ENCODE data around the gene SH3PXD2B.

Gene SH3PXD2B

GRCh38 chr5:172428224-172429166 lies 25.8 kb downstream of the SH3PXD2B start:
- H3K4me1 ChIP-seq (ENCODE audit: insufficient read depth, low read length): no peaks in the 10 kb centered on the region
- no peaks in the 10 kb centered on the region for H4K20me1 ChIP-seq (ENCODE audit: insufficient read depth, low read length)
- no peak overlapping the region for H3K4me3 ChIP-seq (ENCODE audit: low read depth in 1 of 2, low read length in 2 of 2)
- no peaks in the 10 kb centered on the region for H3K36me3 ChIP-seq (ENCODE audit: insufficient read depth, low read length)
- no peaks in the 10 kb centered on the region for H3K9me3 ChIP-seq (ENCODE audit: insufficient read depth, low read length, severe bottlenecking)
- TF ChIP-seq CTCF (IDR thresholded peaks at IDR 0.05; ENCODE audit: borderline replicate concordance, extremely low read depth, low read length, poor library complexity, severe bottlenecking) (no peak), EZH2 (IDR thresholded peaks at IDR 0.05; ENCODE audit: borderline replicate concordance, low read depth, low read length, severe bottlenecking) (no peak)
- H2AFZ ChIP-seq (ENCODE audit: low read depth, low read length): no peak overlapping the region
- H3K4me2 ChIP-seq (ENCODE audit: insufficient read depth, low read length): no peak overlapping the region
- H3K27ac ChIP-seq (ENCODE audit: low read length): no peak overlapping the region
- H3K79me2 ChIP-seq (ENCODE audit: insufficient read depth, low read length): no peaks in the 10 kb centered on the region
- DNase-seq: no peak
- no peak overlapping the region for H3K9ac ChIP-seq (ENCODE audit: low read depth, low read length)
- ATAC-seq (ENCODE audit: insufficient read depth, low read depth): no peak
- H3K27me3 ChIP-seq (ENCODE audit: insufficient read depth, low read length, poor library complexity): no peaks in the 10 kb centered on the region

GRCh38 chr5:172427202-172427601 lies 27.1 kb downstream of the SH3PXD2B start:
- Histone ChIP-seq H3K27me3 (ENCODE audit: insufficient read depth, low read length, poor library complexity) (no peaks in the 10 kb centered on the region), H3K36me3 (ENCODE audit: insufficient read depth, low read length) (no peaks in the 10 kb centered on the region), H3K27ac (ENCODE audit: low read length) (no peak overlapping the region), H2AFZ (ENCODE audit: low read depth, low read length) (no peak overlapping the region), H3K9ac (ENCODE audit: low read depth, low read length) (no peak overlapping the region), H4K20me1 (ENCODE audit: insufficient read depth, low read length) (no peaks in the 10 kb centered on the region), H3K4me3 (ENCODE audit: low read depth in 1 of 2, low read length in 2 of 2) (no peak overlapping the region), H3K4me1 (ENCODE audit: insufficient read depth, low read length) (no peaks in the 10 kb centered on the region), H3K9me3 (ENCODE audit: insufficient read depth, low read length, severe bottlenecking) (no peaks in the 10 kb centered on the region), H3K79me2 (ENCODE audit: insufficient read depth, low read length) (no peaks in the 10 kb centered on the region), H3K4me2 (ENCODE audit: insufficient read depth, low read length) (no peak overlapping the region)
- ATAC-seq (ENCODE audit: insufficient read depth, low read depth) (no peak), DNase-seq (no peak)
- no peak for TF ChIP-seq CTCF (IDR thresholded peaks at IDR 0.05; ENCODE audit: borderline replicate concordance, extremely low read depth, low read length, poor library complexity, severe bottlenecking)
- no peak for TF ChIP-seq EZH2 (IDR thresholded peaks at IDR 0.05; ENCODE audit: borderline replicate concordance, low read depth, low read length, severe bottlenecking)

- no peaks in the 10 kb centered on the region for H4K20me1 ChIP-seq (ENCODE audit: insufficient read depth, low read length)
- H3K4me2 ChIP-seq (ENCODE audit: insufficient read depth, low read length): no peak overlapping the region
- no peaks in the 10 kb centered on the region for H3K27me3 ChIP-seq (ENCODE audit: insufficient read depth, low read length, poor library complexity)
- no peaks in the 10 kb centered on the region for H3K9me3 ChIP-seq (ENCODE audit: insufficient read depth, low read length, severe bottlenecking)
- ATAC-seq (ENCODE audit: insufficient read depth, low read depth): no peak
- H3K4me3 ChIP-seq (ENCODE audit: low read depth in 1 of 2, low read length in 2 of 2): no peak overlapping the region
- H3K4me1 ChIP-seq (ENCODE audit: insufficient read depth, low read length): no peaks in the 10 kb centered on the region
- H3K27ac ChIP-seq (ENCODE audit: low read length): no peak overlapping the region
- H2AFZ ChIP-seq (ENCODE audit: low read depth, low read length): no peak overlapping the region
- no peaks in the 10 kb centered on the region for H3K79me2 ChIP-seq (ENCODE audit: insufficient read depth, low read length)
- H3K9ac ChIP-seq (ENCODE audit: low read depth, low read length): no peak overlapping the region
- H3K36me3 ChIP-seq (ENCODE audit: insufficient read depth, low read length): no peaks in the 10 kb centered on the region
- no peak for DNase-seq
- TF ChIP-seq CTCF (IDR thresholded peaks at IDR 0.05; ENCODE audit: borderline replicate concordance, extremely low read depth, low read length, poor library complexity, severe bottlenecking): no peak
- TF ChIP-seq EZH2 (IDR thresholded peaks at IDR 0.05; ENCODE audit: borderline replicate concordance, low read depth, low read length, severe bottlenecking): no peak
Observed at GRCh38 chr5:172426086-172426485, 28.2 kb downstream of the SH3PXD2B start.

All from DND-41 (cell line).